Activated T-cell treated with anti-CD3 and anti-CD28 coated beads, Interleukin-2, amount 50 U/mL, for 48 hours (primary cell): Measurements from ENCODE around the gene MISFA.
"Not testable (repeated sequence)": the region's sequence is repeated elsewhere in the genome, so short reads cannot be mapped to it uniquely, and the experiment has no call there.

ENCODE experiments used
- DNase-seq, 2 experiments: peaks; one replicate each; pipeline ENCODE4 v3.0.0-alpha.2; 2020

Gene MISFA

DNA sequence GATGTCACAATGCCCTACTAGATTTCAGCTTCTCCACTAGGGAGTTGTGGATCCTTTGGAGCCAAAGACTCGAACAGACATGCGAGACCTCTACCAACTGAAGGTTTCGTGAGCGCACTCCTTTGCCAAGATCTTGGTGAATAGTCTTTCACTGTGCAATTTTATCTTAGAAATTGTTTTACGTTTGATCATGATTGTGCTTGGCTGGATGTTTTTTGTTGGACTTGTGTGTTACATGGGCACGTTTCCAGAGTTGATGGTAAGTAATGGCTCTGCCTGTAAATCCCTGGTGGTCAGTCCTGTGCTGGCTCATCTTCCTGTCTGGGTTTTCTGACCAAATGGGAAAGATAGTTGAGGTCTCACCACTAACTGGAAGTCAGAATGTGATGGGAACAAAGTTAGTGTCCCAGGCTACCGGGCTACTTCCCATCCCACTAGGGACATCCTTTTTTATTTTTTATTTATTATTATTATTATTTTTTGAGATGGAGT is at the start of gene MISFA:
Gene MISFA (plus strand): TSS at position 51 of the 492 bp plus-strand sequence. CDS start 140 bp downstream, at position 191.
- no peak for DNase-seq

DNA sequence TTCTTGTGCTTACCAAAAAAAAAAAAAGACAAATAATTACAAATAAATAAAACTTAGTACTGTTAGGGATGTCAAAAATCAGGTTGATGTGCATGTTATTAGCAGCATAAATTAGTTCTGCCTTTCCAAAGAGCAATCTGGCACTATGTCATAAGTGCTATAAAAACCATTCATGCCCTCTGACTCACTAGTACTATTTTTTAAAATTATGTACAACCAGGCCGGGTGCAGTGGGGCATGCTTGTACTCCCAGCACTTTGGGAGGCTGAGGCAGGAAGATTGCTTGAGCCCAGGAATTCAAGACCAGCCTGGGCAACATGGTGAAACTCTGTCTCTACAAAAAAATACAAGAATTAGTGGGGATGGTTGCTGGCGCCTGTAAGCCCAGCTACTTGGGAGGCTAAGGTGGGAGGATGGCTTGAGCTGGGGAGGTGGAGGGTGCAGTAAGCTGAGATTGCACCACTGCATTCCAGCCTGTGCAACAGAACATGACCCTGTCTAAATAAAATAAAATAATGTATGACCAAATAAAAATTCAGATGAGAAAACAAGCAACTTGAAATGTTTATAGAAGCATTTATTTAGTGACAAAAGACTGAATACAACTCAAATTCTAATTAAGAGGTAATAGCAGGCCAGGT is 36.4 kb upstream of the MISFA start:
- no peak for DNase-seq

DNA sequence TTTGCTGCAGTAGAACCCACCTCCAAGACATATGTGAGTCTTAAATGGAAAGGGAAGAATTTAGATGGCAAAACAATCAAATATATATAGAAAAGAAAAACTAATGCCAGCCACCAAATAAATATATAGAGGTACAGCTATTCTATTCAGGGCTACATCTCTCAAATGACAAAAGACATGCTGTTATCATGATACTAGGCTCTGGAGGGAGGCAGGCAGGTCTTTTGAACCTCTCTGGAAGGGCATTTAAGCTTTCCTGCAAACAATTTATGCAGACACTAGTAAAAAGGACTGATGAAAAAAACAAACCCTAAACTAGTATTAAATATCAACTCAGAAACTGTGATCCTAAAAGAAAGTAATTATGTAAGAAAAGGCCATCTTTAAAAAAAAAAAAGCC is 35.4 kb upstream of the MISFA start:
- DNase-seq = no peak

DNA sequence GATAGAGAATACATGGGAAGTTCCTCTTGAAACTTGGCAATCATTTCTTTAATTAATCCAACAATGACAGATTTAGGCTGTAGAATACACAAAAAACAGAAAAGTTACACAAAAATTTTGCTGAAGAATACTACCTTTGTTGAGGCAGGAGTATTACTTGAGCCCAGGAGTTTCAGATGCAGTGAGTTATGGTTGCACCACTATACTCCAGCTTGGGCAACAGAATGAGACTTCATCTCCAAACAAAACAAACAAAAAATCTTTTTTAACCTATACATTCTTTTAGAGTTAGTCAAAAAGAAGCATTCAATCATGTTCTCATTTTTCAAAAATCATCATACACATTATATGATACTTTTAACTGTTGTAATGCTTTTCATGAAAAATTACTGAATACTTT is 33.2 kb upstream of the MISFA start:
- DNase-seq = no peak

DNA sequence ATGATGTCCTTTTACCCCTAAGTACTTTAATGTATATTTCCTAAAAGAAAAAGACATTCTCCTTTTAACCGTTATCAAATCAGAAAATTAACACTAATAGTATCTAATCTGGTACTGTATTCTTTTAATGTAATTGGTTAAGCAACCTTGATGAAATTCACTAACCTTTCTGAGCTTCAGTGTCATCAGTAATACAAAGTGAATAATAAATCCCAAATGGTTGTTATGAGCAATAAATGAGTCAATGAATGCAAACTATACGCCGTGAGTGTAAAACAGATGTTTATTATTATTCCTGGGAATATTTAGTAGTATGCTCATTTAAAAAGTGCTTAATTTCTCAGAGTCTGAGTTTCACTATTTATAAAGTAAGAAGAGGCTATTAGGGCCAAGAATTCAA is 32.5 kb upstream of the MISFA start:
- no peak for DNase-seq

DNA sequence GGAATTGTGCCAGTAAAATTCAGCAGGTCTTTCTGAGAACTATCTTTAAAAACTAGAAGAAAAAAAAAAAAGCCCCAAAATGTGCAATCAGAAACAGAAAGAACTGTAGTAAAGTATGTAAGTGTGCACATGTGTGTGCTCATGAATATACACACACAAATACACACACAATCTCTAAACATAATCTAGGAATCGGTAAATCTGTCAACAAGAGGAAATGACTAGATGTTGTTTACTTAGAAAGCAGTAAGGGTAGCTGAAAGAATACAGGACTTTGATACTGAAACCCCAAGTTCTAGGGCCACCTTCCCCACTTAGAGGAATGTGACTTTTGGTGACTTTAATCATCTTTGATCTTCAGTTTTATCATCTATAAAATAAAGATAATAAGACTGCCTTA is 24.2 kb upstream of the MISFA start:
- no peak for DNase-seq

DNA sequence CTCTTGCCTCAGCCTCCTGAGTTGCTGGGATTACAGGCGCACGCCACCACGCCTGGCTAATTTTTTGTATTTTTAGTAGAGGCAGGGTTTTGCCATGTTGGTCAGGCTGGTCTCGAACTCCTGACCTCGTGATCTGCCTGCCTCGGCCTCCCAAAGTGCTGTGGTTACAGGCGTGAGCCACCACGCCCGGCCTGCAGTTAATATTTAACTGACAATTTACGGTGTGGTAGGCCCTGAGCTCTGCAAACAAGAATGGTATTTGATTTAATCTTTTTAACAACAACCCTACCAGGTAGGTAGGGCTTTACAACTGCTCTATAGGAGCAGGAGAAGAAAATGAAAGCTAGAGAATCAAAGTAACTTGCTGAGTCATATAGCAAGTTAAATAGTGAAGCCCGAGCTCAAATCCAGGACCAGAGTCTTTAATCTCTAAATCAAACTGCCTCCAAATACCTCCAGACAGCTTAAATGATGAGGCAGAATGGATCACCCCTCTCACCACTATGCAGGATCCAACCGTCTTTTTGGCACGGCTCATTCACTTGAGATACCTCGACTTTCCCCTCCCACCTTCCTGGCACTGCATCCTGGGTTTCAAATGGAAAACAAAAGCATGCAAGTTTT is 20.5 kb upstream of the MISFA start:
- no peak for DNase-seq

DNA sequence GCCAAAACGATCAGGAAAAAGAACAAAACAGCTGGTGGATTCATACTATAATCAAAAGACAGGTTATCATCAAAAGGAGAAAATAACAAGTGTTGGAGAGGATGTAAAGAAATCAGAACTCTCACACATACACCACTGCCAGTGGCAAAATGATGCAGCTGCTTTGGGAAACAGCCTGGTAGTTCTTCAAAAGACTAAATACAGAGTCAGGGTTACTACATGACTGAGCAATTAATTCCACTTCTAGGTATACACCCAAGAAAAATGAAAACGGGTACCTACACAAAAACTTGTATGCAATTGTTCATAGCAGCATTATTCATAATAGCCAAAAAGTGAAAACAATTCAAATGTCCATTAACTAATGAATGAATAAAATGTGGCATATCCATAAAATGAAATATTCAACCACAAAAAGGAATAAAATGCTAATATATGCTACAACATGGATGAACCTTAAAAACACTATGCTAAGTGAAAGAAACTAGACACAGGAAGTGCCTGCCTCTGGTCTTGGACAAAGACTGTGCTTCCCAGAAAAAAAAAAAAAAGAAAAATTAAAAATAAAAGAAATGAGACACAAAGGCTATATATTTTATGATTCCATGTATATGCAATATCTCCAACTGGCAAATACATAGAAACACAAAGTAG is 19.3 kb upstream of the MISFA start:
- DNase-seq = no peak

DNA sequence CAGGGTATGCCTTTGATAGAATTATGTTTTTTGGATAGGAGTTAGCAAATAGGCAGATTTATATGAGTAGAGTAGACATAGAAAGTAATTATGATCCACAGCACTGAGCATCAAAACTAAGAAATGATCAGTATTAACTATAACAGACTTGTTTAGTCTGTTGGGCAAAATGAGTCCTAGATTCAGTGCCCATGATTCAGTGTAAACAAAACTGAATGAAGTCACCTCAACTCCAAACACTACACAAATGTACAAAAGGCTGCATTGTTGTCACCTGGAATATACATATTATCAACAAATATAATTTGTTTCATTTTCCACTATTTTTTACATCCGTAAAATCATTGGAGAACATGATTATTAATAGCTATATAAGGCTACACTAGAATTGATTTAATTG is 17.8 kb upstream of the MISFA start:
- DNase-seq = no peak

DNA sequence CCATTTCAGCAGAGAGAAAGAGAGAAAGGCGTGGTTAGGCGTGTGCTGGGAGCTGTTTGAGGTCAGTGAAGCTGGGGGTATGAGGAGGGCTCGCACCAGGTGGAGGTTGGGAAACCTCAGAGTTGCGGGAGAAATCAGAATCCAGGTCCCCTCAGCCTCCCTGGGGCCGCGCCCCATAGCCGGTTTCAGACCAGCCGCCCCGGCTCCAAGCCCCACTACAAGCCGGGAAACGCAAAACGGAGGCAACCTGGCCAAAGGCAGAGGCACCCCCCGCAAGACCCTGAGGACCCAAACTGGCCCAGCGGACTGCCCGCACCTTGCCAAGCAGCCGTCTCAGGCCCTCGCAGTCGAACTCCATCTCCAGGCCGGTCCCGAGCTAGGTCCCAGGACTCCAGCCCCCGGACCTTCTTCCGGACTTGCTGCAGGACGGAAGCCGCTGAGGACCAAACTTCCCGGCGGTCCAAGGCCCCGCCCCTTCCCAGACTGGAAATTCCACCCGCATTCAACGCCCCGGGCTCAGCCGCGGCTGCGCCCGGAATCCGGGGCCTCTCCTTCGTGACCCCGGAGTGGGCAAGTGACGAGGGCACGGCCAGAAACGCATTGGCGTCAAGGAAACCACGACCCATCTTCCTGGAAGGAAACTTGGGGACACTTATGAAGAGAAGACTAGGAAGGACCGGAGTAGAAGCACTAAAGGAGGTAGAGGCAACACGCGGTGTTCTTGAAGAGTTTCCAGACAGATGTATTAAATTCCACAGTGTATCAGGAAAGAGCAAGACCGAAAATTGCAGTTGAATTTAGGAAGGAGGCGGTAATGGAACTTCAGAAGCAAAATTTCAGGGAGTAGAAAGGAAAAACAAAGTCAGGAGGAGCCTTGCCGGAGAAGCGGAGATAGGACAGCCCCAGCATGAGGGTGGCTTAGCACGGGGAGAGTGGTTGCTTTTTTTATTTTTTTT is 11.0 kb upstream of the MISFA start, which contains the start of gene UEVLD:
Gene UEVLD (minus strand): TSS at position 438 of the 956 bp plus-strand sequence. CDS start 80 bp downstream, at position 358.
- DNase-seq = peak; percentile 82 to 85

DNA sequence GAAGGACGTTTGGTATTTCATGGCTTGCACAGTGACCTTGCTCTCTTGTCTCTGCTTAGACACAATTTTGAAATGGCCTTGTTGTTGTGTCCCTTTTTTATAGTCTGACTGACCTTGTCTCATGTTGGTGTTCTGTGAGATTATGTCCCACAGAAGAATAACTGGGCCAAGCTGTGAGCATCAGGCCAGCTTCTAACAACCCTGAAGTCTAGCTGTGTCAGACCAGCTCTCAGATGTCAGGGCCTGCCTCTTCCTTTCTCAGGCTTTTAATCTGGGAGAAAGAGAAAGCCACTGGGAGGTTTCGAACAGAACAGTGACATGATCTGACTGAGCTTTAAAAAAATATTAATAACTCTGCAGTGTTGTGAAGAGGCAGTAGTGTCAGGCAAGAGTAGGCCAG is 9.0 kb upstream of the MISFA start:
- DNase-seq = no peak

DNA sequence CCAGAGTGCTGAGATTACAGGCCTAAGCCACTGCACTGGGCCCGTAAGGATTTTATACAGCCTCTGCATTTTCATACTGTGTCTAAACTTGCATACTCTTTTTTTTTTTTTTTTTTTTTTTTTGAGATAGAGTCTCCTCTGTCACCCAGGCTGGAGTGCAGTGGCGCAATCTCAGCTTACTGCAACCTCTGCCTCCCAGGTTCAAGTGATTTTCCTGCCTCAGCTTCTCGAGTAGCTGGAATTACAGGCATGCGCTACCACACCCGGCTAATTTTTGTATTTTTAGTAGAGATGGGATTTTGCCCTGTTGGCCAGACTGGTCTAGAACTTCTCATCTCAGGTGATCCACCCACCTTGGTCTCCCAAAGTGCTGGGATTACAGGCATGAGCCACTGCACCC is 5.5 kb upstream of the MISFA start:
- DNase-seq = not testable (repeated sequence)

DNA sequence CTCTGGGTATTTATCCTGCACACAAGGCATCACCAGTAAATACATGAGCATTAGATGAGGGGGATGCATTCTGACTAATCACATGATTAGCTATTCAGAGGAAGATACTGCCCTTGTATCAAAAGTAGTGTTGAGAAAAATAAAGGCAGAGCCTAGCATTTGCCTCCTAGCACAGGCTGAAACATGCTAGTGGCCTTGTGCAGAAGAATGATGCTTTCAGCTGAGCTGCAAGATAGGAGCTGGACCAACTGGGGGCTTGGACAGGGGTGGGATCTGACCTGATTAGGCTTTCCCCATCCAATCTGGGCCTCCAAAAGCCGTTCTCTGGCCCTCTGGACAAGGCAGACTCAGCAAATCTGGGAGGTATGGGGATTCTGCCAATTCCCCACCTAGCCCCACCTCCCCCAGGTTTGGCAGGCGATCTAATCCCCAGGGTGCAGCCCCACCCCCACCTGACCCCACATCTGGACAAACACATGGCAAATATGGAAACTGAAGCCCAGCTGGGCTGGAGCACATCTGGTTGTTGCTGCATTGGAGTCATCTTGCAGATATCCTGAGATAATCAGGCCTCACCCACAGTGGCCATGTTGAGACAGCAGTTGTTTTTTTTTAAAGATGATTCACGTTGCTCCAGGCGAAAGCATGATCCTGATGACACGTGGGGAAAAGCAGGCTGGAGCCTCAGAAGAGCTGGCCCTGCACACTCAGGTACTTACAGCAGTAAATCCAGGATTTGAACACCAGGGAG is 4.4 kb upstream of the MISFA start:
- no peak for DNase-seq

DNA sequence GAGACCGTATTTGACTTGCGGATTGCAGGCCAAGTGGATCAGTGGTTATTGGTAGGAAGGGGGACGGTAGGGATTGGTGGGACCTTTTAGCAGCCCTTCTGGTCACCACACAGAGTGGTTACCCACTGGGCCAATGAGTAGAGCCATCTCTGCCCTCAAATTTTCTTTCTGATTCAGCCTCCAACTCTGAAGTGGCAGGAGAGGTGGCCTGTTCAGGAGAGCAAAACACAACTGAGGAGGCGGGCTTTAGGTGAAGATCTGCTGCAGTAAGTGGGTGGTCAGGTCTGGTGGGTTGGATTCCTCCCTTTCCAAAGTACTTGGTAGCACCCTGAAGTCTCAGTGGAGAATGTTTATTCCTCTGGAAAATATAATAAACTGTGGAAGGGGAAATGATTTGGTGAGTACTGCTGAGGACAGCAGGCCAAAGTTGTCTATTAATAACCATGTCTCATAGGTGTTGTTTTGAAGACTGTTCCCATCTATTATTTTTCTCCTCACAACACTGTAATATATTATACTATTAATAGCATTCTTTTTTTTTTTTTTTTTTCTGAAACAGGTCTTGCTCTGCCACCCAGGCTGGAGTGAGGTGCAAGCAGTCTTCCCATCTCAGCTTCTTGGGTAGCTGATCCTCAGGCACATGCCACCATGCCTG is 1.5 kb downstream of the MISFA start:
- DNase-seq = no peak

DNA sequence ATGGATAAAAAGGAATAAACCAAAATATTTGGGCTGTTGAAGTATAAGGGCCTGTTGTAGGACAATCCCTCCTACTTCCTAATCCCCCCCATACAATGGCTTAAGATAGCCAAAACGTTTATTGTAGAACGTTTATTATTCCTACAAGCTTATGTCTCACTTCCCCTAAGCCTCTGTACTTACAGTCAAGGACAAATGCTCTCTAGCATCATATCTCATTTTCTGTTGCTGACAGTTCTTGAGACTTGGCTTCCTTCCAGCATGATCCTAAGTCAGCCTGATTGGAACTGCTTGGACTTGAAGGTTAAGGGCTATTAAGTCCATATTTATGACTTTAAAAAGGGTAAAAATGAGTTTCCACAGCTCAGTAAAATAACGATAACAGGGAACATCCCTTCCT is 8.8 kb downstream of the MISFA start:
- no peak for DNase-seq

DNA sequence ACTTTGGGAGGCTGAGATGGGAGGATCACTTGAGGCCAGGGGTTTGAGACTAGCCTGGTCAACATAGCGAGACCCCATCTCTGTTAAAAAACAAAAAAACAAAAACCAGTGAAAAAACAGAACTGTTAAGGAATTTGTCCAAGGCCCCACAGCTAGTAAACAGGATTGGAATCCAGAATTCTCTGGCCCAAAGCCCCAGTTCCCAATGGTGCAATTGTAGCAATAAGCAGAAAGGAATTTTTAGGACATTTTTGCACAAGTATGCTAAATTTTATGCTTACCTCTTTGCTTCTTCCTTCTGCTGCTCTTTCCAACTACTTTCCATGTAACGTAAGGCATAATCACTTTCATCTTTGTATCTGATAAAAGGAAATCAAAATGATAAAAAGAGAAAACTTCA is 11.6 kb downstream of the MISFA start:
- no peak for DNase-seq

DNA sequence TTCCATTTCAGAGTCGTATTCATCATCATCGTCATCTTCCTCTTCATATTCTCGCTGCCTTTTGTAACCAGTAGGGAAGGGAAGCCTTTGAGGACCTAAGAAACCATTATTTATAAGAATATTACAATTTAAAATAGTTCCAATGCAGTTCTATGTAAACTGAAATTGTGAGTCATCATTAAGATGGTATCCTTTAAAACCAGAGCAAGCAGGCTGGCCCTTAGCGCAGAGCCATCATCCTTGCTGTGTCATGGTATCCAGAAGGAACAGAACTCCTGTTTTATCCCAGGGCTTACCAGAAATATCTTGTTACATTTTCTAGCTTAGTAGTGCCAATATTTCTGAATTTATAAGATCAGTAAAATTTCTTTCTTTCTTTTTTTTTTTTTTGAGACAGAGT is 12.8 kb downstream of the MISFA start:
- DNase-seq = no peak

DNA sequence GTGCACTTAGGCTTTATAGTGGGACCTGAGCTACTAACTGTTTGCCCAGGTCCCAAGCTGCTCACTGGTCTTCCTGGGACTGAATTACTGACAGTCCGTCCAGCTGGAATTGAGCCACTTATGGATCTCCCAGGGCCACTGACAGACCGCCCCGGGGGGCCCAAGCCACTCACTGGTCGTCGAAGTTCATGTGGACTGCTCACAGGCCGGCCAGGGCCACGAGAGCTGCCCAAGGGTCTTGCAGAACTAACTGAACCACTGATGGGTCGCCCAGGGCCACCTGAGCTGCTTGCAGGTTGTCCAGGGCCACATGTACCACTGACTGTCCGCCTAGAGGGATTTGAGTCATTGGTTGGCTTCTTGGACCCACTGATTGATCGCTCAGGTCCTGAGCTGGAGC is 15.1 kb downstream of the MISFA start:
- DNase-seq = no peak

DNA sequence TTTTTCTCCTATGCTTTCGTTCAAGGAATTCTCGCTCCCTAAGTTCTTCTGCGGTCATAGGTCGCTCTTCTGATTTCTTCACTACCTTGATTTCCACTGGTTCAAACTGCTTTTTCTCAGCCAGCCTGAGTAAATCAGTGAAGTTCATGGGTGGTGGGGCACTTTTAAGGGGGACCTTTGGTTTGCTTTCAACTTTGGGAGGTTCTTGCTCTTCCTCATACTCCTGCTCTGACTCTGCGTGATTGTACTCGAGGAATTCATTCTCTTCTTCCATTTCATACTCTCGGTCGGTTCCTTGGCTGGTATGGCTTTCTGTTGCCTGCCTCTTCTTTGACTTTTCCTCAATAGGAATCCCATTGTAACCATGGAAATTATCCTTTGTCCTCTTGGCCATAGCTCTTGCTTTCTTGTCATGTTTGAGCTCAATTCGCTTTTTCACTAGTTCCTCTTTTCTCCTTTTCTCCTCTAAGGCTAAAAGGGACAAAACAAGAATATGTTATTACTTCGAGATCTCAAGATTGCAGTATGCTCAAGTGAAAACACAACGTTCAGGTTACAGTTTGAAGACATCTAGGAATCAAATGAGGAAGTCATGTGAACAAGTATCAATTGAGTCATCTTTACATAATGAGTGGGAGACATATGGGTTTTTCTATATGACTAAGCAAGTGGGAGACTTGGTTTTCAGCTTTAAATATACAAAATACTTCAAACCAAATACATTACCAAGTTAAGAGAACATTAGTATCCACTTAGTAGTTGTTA is 16.2 kb downstream of the MISFA start:
- no peak for DNase-seq

DNA sequence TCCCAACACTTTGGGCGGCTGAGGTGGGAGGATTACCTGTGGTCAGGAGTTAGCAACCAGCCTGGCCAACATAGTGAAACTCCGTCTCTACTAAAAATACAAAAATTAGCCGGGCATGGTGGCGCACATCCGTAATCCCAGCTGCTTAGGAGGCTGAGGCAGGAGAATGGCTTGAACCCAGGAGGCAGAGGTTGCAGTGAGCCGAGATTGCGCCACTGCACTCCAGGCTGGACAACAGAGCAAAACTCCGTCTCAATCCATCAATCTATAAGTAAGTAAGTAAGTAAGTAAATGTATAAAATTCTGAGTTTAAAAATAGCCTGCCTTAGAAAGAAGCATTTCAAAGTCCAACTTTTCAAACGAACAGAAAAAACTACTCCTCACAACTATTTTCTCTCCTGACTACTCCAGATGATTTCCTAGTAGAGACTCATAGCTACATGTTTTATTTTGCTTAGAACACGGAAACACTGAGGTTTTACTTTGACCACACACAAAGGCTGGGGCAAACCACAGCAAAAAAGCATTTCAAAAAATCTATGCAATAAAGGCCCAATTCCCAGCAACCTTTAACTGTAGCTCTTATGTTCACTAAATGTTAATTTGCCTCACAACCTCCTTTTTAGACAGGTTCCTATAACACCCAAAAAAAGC is 18.2 kb downstream of the MISFA start:
- DNase-seq = no peak
